Liver (tissue), 3 donors: ENCODE measurements around the gene AQR.

Experiments used
- GABPA ChIP-seq, 2 donors: IDR thresholded peaks in 1 of 2; conservative IDR thresholded peaks in 1 of 2; 2 replicates each; pipeline ENCODE4 v1.6.1; 2016; ENCODE audit warnings: antibody characterized with exemption in 2 of 2, mild to moderate bottlenecking in 1 of 2, moderate library complexity in 1 of 2
- YY1 ChIP-seq: IDR thresholded peaks from 2 replicates; pipeline ENCODE4 v1.6.1; 2016; ENCODE audit warnings: antibody characterized with exemption, mild to moderate bottlenecking
- TF ChIP-seq, protein P1 (sequence below): fragments of 150-350 bp; IDR thresholded peaks from 2 replicates; pipeline ENCODE4 v1.5.1; 2017; ENCODE audit warnings: improper control_type of control experiment, low read depth, low read length; ENCODE audit not compliant: missing input control
- TF ChIP-seq, protein P2 (sequence below): IDR thresholded peaks from 2 replicates; pipeline ENCODE4 v1.6.1; 2016; ENCODE audit warnings: antibody characterized with exemption, mild to moderate bottlenecking
- donor health status: healthy.
- donor health status: healthy.

DNA sequence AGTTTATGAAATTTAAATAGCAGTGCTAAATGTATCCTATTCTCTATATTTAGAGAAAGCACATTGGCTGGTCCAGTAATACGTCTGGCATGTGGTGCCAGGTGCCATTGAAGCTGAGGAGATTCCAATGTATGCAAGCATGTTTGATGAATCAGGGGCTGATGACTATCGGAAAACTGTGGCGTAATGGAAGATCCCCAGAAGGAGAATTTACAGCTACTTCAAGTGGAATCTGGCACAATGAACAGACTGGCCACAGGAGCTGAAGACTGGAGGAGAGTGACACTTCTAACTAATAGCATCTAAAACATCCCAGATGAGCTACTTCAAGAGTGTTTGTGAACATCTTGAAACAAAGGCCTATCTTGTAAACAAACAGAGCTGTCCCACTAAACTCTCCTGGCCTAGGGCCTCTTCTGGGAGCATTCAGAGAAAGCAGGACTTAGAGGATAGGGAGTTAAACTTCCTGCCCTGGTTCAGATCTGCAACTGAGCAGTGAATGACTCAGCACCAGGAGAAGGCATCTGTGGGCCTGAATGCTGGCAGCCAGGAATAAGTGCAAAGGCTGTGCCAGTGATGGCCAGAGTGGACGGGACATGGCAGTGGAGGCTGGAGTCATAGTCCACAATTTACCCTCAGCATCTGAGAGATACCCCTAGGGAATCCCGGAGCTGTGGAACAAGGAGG lies 159.0 kb downstream of the AQR start:
- TF ChIP-seq, protein P1, sequence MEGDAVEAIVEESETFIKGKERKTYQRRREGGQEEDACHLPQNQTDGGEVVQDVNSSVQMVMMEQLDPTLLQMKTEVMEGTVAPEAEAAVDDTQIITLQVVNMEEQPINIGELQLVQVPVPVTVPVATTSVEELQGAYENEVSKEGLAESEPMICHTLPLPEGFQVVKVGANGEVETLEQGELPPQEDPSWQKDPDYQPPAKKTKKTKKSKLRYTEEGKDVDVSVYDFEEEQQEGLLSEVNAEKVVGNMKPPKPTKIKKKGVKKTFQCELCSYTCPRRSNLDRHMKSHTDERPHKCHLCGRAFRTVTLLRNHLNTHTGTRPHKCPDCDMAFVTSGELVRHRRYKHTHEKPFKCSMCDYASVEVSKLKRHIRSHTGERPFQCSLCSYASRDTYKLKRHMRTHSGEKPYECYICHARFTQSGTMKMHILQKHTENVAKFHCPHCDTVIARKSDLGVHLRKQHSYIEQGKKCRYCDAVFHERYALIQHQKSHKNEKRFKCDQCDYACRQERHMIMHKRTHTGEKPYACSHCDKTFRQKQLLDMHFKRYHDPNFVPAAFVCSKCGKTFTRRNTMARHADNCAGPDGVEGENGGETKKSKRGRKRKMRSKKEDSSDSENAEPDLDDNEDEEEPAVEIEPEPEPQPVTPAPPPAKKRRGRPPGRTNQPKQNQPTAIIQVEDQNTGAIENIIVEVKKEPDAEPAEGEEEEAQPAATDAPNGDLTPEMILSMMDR, result no peak
- TF ChIP-seq, protein P2, sequence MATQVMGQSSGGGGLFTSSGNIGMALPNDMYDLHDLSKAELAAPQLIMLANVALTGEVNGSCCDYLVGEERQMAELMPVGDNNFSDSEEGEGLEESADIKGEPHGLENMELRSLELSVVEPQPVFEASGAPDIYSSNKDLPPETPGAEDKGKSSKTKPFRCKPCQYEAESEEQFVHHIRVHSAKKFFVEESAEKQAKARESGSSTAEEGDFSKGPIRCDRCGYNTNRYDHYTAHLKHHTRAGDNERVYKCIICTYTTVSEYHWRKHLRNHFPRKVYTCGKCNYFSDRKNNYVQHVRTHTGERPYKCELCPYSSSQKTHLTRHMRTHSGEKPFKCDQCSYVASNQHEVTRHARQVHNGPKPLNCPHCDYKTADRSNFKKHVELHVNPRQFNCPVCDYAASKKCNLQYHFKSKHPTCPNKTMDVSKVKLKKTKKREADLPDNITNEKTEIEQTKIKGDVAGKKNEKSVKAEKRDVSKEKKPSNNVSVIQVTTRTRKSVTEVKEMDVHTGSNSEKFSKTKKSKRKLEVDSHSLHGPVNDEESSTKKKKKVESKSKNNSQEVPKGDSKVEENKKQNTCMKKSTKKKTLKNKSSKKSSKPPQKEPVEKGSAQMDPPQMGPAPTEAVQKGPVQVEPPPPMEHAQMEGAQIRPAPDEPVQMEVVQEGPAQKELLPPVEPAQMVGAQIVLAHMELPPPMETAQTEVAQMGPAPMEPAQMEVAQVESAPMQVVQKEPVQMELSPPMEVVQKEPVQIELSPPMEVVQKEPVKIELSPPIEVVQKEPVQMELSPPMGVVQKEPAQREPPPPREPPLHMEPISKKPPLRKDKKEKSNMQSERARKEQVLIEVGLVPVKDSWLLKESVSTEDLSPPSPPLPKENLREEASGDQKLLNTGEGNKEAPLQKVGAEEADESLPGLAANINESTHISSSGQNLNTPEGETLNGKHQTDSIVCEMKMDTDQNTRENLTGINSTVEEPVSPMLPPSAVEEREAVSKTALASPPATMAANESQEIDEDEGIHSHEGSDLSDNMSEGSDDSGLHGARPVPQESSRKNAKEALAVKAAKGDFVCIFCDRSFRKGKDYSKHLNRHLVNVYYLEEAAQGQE, result no peak
- no peak for TF ChIP-seq YY1
- TF ChIP-seq GABPA (IDR thresholded peaks at IDR 0.05 in 1 of 2, conservative IDR thresholded peaks at IDR 0.05 in 1 of 2), result no peak
